CD4-positive, alpha-beta T cell treated with Interleukin-6 at 100 ng/mL for 8 hours (primary cell): ENCODE measurements around the gene NTN1.

Experiments used
- DNase-seq: peaks from one replicate; pipeline ENCODE4 v3.0.0-alpha.2; 2020; ENCODE audit warnings: mixed read lengths, low spot score

Gene NTN1

DNA sequence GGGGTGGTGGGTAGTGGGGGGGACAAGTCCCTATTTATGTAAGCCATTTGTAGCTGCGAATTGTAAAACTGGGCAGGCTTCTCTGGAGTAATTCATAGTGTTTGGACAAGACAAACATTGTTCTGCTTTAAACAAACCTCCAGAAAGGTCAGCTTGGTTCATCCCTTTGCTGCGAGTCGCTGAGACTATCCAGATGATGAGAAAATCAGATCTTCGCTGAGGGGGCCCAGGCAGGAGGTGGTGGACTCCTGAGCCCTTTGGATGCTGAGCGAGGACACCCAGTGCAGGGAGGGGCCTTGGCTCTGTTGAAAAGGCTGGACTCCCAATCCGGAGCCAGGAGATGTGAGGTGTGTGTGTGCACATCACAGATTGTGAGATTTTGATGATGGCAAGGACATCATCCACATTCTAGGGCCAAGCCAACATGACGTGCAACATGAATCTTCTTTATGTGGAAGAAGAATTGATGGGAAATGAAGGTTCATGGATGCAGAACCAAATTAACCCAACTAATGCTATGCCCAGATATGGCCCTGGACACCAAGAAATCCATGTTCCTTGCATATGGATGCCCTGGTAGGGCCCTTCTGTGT lies 15.0 kb upstream of the NTN1 start:
- DNase-seq, result no peak

DNA sequence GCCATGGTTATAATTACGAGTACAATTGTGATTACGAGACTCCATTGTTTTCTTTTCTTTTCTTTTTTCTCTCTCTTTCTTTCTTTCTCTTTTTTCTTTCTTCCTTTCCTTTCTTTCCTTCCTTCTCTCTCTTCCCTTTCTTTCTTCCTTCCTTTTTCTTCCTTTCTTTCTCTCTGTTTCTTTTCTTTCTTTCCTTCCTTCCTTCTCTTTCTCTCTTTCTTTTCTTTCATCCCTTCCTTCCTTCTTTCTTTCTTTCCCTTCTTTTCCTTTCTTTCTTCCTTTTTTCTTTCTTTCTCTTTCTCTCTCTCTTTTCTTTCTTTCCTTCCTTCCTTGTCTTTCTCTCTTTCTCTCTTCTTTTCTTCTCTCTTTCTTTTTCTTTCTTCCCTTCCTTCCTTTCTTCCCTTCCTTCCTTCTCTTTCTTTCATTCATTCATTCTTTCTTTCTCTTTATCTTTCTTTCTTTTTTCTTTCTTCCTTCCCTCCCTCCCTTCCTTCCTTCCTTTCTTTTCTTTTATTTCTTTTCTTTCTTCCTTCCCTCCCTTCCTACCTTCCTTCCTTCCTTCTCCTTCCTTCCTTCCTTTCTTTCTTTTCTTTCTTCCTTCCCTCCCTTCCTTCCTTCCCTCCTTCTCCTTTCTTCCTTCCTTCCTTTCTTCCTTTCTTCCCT lies 14.1 kb upstream of the NTN1 start:
- no peak for DNase-seq

DNA sequence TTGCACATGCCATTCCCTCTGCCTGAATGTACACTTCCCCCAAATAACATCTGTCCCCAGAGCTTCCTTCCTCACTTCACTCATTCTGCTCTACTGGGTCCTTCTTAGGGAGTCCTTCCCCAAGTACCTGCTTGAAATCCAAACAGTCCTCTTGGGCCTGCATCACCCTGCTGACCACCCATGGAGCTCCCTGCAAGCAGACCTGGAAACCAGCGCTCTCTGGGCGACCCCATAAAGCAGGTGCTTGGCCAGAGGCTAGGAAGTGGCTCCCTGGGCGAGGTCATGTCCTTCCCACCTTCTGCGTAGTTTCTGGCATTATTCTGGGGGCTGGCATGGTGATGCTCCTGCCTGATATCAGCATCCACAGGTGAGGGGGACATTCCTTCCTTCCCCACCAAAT lies 12.2 kb upstream of the NTN1 start:
- DNase-seq, result no peak

DNA sequence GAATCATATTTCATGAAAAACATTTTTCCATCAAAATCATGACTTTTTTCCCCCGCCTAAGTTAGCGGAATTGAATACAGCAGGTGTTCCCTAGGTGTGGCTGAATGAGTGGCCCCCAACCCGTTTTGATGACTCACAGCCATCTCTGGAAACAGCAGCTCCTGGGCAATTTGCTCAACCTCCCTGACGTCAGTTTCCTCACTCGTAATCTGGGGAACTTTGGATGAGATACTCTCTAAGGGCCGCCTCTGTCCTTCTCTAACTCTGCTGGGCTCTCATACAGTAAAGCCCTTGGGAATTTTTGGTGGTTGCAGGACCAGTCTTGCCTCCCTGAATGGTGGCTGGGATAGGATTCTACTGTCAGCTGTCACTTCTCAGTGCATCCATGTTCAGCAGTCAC lies 11.6 kb upstream of the NTN1 start:
- DNase-seq, result no peak

DNA sequence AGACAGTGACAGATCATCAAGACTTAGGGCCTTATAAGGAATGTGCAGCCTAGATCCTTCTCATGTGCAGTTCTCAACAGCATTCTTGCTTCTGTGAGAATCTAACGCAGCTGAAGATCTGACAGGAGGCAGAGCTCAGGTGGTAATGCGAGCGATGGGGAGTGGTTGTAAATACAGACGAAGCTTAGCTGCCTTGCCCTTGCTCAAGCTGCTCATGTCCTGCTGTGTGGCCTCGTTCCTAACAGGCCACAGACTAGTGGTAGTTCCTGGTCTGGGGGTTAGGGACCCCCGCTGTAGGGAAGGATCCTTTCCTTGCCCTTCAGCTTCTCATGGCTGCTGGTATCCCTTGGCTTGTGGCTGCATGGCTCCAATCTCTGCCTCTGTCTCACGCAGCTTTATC lies 10.3 kb upstream of the NTN1 start:
- DNase-seq, result no peak

DNA sequence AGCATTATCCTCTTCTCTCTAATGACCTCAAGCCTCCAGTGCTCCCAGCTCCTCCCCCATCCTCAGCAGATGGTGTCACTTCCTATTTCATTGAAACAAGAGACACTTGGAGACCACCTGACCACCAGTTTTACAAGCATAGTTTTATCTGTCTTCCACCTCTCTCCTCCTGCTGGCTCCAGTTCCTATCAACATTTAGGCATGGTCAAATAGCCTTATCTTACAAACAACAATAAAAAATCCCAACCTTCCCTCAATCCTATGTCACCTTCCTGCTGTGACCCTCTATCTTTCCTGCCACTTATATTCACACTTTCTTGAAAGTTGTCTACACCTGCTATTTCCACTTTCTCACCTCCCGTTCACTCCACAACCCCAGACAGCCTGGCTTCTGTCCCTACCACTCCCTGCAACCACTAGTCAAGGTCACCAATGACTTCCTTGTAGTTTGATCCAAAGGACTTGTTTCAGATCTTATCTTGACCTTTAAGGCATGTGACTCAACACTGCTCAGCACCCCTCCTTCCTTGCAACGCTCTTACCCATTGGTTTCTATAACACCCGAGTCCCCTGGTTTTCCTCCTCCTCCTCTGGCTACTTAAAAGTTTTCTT lies 4.3 kb upstream of the NTN1 start:
- no peak for DNase-seq

DNA sequence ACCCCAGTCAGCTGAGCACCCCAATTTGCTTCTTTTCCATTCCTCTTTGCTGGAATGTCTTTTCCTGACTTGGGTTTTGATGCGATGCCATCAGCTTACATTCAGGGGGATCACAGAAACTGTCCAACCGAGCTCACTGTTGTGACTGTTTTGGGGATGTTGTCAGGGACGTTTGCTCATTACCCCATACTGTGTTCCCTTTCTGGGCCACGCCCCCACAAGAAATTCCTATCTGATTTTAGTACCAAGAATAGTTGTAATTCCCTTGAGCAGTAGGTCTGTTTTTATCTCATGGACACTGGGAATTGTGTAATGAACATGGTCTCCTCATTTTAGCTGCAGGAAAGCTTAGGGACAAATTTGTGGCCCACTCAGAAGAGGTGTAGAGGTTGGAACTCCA lies 2.6 kb upstream of the NTN1 start:
- no peak for DNase-seq

DNA sequence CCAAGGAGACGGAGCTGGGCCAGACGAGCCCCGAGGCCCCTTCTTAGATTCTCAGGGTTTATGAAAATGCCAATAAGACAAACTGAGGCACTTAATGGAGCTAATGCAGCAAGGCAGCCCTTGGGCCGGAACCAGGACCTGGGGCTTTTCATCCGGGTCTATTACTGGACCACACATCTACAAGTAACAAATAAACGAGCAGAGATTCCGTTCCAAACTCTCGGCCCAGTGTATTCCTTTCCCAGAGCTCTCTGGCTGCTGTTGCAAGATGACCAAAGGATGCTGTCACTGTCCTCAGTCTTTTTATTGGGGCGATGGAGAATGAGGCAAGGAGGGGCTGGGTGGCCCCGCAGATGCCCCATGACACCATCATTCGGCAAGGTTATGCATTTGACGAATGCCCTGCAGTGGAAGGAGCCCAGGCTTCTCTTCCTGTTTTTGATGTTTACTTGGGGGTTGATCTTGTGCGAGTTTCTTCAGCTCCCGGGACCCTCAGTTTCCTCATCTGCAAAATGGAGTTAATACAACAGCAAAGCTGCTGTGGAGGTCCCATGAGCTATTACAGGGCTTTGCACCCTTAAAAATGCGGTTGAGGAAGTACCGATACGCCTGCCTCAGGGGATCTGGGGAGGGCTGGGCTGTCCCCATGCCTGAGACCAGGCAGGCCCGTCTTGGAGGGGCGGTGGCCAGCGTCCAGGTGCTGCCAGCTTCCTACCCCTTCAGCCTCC lies 1.1 kb upstream of the NTN1 start:
- no peak for DNase-seq

DNA sequence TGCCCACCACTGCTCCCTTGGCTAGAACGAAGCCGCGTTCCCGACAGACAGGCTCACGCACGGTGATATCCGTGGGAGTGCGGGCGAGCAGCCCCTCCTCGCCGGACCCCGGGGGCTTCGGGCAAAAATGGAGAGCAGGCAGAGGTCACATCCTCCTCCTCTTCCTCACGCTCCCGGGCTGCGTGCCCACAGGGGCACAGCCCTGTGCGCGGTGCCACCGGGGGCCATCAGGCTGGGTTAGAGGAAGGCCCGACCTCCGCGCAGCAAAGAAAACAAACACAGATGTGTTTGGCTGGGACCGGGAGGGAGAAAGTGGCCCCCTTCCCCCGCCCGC lies 519 bp upstream of the NTN1 start:
- DNase-seq, result no peak

DNA sequence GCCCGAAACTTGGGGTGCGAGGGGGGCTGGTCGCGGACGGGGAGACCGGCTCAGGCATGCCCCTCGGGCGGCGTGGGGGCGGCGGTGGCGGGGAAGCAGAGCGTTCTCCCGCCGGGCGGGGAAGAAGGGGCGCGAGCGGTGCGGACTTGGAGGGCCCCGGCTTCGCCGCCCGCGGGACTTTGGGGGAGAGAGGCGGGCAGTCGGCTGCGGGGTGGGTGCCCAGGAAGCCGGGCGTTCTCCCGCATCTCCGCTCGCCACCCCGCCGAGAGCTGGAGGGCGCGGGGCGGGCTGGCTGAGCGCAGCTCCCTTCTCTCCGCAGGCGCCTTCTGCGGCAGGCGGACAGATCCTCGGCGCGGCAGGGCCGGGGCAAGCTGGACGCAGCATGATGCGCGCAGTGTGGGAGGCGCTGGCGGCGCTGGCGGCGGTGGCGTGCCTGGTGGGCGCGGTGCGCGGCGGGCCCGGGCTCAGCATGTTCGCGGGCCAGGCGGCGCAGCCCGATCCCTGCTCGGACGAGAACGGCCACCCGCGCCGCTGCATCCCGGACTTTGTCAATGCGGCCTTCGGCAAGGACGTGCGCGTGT lies 772 bp downstream of the NTN1 start:
- DNase-seq, result no peak

DNA sequence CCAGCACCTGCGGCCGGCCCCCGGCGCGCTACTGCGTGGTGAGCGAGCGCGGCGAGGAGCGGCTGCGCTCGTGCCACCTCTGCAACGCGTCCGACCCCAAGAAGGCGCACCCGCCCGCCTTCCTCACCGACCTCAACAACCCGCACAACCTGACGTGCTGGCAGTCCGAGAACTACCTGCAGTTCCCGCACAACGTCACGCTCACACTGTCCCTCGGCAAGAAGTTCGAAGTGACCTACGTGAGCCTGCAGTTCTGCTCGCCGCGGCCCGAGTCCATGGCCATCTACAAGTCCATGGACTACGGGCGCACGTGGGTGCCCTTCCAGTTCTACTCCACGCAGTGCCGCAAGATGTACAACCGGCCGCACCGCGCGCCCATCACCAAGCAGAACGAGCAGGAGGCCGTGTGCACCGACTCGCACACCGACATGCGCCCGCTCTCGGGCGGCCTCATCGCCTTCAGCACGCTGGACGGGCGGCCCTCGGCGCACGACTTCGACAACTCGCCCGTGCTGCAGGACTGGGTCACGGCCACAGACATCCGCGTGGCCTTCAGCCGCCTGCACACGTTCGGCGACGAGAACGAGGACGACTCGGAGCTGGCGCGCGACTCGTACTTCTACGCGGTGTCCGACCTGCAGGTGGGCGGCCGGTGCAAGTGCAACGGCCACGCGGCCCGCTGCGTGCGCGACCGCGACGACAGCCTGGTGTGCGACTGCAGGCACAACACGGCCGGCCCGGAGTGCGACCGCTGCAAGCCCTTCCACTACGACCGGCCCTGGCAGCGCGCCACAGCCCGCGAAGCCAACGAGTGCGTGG lies 1.5 kb downstream of the NTN1 start:
- DNase-seq, result no peak

DNA sequence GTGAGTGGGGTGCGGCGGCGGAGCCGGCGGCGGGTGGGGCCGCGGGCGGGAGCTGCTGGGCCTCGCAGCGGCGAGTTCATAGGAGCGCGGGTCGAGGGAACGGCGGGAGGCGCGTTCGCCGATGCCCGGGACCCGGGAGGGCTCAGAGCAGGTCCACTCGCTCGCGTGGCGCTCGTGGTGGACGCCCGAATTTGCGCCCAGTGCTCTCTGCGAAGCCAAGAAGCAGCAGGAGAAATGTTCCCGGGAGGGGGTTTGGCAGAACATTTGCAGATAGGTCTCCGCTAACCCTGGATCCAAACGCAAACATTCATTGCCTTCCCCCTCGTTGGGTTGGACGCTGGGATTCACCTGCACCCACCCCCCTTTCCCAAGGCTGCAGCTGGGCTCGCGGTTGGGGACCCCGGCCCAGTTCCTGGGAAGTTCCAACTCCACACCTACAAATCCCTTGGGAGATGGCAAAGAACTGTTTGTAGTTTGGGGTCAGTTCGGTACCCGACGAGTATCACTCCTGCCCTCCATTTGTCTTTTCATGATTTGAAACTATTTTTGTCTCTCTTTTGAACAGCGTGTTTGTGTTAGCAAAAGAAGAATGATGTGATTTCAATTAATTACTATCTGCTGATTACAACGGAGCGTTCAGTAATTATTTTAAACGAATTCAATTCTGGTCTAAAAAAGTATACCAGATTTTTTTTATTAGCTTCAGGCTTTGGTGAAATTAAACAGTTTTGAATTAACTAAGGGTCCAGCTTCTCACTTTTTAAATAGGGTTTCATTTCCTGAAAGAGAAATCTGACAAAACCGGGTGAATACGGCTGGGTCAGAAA lies 2.3 kb downstream of the NTN1 start:
- no peak for DNase-seq

DNA sequence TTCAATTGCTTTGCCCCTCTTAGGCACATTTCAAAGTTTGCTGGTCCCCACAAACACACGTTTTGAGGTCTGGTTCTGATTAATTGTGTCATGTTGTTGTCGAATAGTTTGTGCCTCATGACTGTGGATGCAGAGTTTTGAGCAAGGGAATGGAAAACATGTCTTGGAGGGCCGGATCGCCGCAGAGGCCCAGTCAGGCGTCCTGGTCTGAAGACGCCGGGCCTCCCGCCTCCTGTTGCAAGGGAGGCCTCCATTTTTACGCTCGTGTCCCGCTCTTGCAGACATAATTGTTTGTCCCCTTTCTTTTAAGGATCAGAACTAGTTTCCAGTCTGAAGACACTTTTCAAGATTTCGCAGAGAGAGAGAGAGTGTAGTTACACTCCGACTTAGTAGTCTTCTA lies 3.2 kb downstream of the NTN1 start:
- no peak for DNase-seq

DNA sequence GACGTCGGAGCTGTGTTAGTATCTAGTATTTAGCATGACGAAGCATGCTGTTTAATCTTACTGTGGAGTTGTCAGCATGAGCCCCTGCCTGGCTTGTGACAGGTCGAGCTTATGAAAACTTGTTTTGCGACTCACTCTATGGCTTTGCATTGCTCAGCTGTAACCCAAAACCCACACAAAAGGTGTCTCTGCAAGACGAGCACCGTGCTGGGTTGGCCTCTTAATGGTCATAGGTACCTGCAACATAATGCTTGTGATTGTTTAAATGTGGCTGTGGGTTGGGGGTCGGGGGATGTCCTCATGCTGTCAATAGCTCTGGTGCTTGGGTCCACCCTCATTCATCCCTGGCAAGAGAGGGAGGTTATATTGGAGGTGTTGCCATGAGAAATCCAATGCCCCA lies 5.4 kb downstream of the NTN1 start:
- DNase-seq, result no peak

DNA sequence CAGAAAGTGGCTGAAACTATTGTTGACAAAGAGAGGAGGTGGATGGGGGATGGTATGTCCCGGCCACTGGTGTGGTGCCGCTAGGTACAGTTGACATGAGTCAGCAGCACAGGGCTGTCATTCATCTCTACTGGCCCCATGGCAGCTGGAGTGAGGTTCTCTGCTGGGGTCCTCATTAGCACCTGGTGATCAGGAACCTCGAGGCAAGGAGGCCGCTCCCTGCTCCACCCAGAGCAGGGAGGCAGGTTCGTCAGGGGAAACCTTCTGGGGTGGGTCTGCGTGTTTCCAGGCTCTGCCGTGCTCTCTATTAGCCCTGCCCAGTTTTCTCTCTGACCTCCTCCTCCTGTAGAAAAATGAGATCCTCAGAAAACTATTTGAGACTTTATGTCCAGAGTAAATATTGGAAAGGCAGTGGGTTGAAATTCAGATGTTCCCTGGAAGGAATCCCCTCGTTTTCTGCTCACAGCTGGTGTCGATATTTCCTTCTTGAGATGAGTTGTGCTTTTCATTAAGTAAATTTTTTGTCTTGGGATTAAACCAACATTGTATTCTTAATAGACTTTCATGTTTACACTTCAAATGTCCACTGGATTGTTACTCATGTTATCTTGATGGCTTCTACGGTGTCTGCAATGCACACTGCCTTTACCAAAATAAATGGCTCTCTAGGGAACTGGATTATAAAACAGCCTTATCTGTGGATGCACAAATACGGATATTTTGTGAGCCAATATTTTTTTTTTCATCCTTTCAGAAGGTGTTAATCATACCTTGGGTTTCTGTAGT lies 7.1 kb downstream of the NTN1 start:
- no peak for DNase-seq

DNA sequence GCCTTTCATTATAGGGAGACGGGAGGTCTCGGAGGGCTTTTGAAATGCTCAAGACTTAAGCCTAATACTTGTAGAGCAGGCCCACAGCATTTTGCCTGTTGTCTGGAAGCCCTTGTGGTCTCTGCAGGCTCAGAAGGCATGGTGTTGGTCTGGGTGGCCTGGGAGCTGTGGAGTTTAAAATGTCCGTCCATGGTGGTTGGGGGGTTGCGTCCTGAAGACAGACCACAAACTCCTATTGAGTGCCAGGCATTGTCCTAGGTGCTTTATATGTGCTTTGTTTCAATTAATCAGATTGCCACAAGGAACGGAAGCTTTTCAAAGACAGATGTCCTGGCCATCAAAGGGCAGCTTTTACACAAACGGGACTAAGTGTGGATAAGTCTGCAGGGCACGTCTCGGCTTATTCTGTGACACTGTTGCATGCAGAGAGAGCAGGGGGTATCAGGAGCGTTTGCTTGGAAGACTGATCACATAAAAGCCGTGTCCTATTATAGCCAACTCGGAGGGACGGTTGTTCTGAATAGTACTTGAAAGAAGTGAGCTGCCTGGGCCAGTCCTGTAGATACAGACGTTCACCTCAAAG lies 7.8 kb downstream of the NTN1 start:
- DNase-seq, result no peak

DNA sequence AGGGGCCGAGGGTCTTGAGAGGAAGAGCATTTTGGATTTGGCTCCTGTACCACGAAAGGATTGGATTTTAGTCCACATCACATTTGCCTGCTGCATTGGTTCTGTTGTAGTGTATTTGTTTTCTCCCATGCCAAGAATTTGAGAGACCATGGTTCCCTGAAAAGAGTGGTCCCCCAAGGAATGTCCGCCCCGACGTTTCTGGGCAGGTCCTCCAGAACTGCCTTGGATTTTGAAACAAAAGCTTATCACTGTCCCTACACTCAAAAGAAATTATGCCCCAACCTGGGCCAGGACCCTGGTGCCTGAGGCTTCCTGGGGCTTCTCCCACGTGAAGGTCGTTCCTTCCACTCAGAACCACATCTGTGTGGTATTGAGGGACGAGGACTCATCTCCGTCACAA lies 10.8 kb downstream of the NTN1 start:
- DNase-seq, result no peak

DNA sequence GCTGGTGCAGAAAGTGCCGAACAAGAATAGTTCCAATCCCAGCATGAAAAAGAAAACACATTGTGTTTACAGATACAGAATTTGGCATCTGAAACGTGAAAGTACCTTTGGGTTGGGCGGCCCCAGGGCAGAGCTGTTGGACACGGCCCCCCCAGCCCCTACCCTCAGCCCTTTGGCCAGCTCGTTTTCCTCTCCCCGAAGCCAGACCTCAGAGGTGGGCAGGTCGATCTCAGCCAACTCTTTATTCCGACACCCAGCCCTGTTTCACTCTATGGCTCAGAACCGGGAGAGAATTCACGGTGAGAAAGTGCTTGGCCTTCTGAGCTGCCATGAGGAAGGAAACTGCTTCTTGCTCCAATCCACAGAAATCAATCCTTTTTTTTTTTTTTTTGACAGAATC lies 11.3 kb downstream of the NTN1 start:
- DNase-seq, result no peak

DNA sequence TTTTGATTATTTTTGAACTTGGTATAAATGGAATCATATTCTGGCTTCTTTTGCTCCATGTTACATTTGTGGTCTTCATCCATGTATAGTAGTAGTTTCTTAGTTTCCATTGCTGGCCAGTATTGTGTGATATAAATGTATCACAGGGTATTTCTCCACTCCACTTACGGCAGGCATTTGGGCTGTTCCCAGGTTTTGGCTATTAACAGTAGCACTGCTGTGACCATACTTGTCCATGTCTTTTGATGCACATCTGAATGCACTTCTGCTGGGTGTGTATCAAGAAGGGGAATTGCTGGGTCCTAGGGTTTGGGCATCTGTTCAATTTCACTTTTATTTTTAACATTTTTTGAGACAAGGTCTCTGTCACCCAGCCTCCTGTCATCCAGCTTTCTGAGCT lies 13.9 kb downstream of the NTN1 start:
- no peak for DNase-seq

DNA sequence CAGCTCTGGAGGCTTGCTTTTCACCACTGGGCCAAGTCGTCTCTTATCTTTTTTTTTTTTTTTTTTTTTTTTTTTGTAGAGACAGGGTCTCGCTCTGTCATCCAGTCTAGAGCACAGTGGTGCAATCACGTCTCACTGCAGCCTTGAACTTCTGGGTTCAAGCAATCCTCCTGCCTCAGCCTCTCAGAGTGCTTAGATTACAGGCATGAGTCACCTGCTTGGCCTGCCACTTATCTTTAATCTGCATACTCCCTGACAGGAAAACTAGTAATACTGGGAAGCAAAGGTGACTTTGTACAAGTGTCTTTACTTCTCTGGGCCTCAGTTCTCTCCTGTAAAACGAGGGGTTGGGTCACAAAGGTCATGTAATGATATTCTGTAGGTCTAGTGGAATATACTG lies 15.0 kb downstream of the NTN1 start:
- no peak for DNase-seq
